Endothelial cell of umbilical vein (primary cell): ENCODE measurements around the gene KCNH6. TPM values are rescaled to one million over a fixed set of nuclear protein-coding genes. Genes with fewer than 3 reads are reported as not detected.

Experiments used
- BruUV-seq: library from RNA; stranded (reverse); fragments of 400-500 nt; replicated peaks from 2 replicates; lab custom pipeline; 2021; lab: Mats Ljungman, UMichigan
- CTCF ChIA-PET: fragments of 300-600, 350-600 bp; sonication (Branson Sonifier 250); formaldehyde crosslinking; loops from one replicate; lab custom pipeline; 2021; ENCODE audit warnings: antibody characterized with exemption, inconsistent platforms; lab: Charles Lee
- POLR2A ChIA-PET: fragments of 300-600, 350-600 bp; sonication (Branson Sonifier 250); formaldehyde crosslinking; loops from one replicate; lab custom pipeline; 2021; ENCODE audit warnings: antibody characterized with exemption, inconsistent platforms; lab: Charles Lee
- DNase-seq: peaks from one replicate; pipeline ENCODE4 v3.0.0-alpha.2; 2011; ENCODE audit warnings: low read depth, low spot score
- FAIRE-seq: peaks from 2 replicates; lab custom pipeline; 2011; peaks lifted over from hg19 to GRCh38; lab: Jason Lieb, UNC
- H2AFZ ChIP-seq: 2 replicates; pipeline ENCODE4 v1.6.0; 2012; ENCODE audit warnings: low read depth, low read length, control low read depth, inconsistent platforms
- H3K27ac ChIP-seq: 2 replicates; pipeline ENCODE4 v1.5.1; 2011; ENCODE audit warnings: low read depth, mild to moderate bottlenecking, control low read depth, low read length, moderate library complexity; ENCODE audit not compliant: insufficient read depth
- H3K27me3 ChIP-seq, 2 experiments: 2 replicates each; pipeline versions ENCODE4 v1.6.0 to v1.6.1; 2011; ENCODE audit warnings: low read length in 2 of 2, mixed read lengths in 1 of 2; ENCODE audit not compliant: control insufficient read depth in 2 of 2, insufficient read depth in 2 of 2
- H3K36me3 ChIP-seq, 2 experiments: 2 replicates in 1 of 2; 3 replicates in 1 of 2; pipeline ENCODE4 v1.5.1; 2011; ENCODE audit warnings: low read length in 2 of 2, mild to moderate bottlenecking in 1 of 2, moderate library complexity in 1 of 2; ENCODE audit not compliant: control insufficient read depth in 2 of 2, insufficient read depth in 2 of 2; ENCODE audit errors: extremely low read depth in 1 of 2
- H3K4me1 ChIP-seq: 3 replicates; pipeline ENCODE4 v1.5.1; 2011; ENCODE audit warnings: mild to moderate bottlenecking, low read length; ENCODE audit not compliant: control insufficient read depth, insufficient read depth; ENCODE audit errors: extremely low read depth
- H3K4me2 ChIP-seq: 2 replicates; pipeline ENCODE4 v1.6.1; 2011; ENCODE audit warnings: low read length, control low read depth, mixed read lengths; ENCODE audit not compliant: insufficient read depth
- H3K4me3 ChIP-seq, 3 experiments: fragments of 200-600 bp in 1 of 3; sonication (generic), shearing (Covaris generic) in 1 of 3; replicated peaks in 1 of 3; 2 replicates each; pipeline ENCODE4 v1.5.1; 2011 to 2016; ENCODE audit warnings: control low read depth in 3 of 3, low read length in 3 of 3, mild to moderate bottlenecking in 2 of 3, inconsistent platforms in 1 of 3, low read depth in 1 of 3, moderate library complexity in 1 of 3; ENCODE audit not compliant: insufficient read depth in 1 of 3
- H3K79me2 ChIP-seq: 2 replicates; pipeline ENCODE4 v1.6.0; 2012; ENCODE audit warnings: low read length, inconsistent platforms; ENCODE audit not compliant: control insufficient read depth, insufficient read depth
- H3K9ac ChIP-seq: replicated peaks from 2 replicates; pipeline ENCODE3; 2011; ENCODE audit warnings: low read length, control low read depth; ENCODE audit not compliant: insufficient read depth; ENCODE audit errors: extremely low read depth
- H3K9me1 ChIP-seq: replicated peaks from 3 replicates; pipeline ENCODE4 v1.6.0; 2011; ENCODE audit warnings: mild to moderate bottlenecking, low read length; ENCODE audit not compliant: control insufficient read depth, insufficient read depth; ENCODE audit errors: extremely low read depth
- H3K9me3 ChIP-seq: replicated peaks from 2 replicates; pipeline ENCODE4 v1.5.1; 2012; ENCODE audit warnings: low read length, inconsistent platforms; ENCODE audit not compliant: control insufficient read depth, insufficient read depth
- H4K20me1 ChIP-seq: replicated peaks from 2 replicates; pipeline ENCODE3; 2011; ENCODE audit warnings: mild to moderate bottlenecking, low read length; ENCODE audit not compliant: control insufficient read depth, insufficient read depth; ENCODE audit errors: extremely low read depth
- EZH2 ChIP-seq: IDR thresholded peaks from 2 replicates; pipeline ENCODE4 v1.6.1; 2012; ENCODE audit warnings: borderline replicate concordance, low read depth, mild to moderate bottlenecking, moderate library complexity, low read length, inconsistent platforms; ENCODE audit not compliant: severe bottlenecking
- FOS ChIP-seq: IDR thresholded peaks from 2 replicates; pipeline ENCODE4 v1.6.1; 2011; ENCODE audit warnings: mild to moderate bottlenecking, low read length, moderate library complexity, borderline replicate concordance; ENCODE audit not compliant: insufficient read depth
- GATA2 ChIP-seq: IDR thresholded peaks from 2 replicates; pipeline ENCODE4 v1.7.0; 2011; ENCODE audit warnings: low read depth, mild to moderate bottlenecking, moderate library complexity, mixed read lengths, low read length; ENCODE audit not compliant: insufficient read length, insufficient read depth
- JUN ChIP-seq: IDR thresholded peaks from 2 replicates; pipeline ENCODE4 v1.6.1; 2011; ENCODE audit warnings: borderline replicate concordance, low read depth; ENCODE audit not compliant: insufficient read length, insufficient read depth
- MYC ChIP-seq: IDR thresholded peaks from one replicate; pipeline ENCODE4 v1.6.1; 2011; ENCODE audit warnings: mild to moderate bottlenecking, low read depth, low read length
- POLR2AphosphoS5 ChIP-seq: IDR thresholded peaks from 2 replicates; pipeline ENCODE4 v1.6.1; 2012; ENCODE audit warnings: low read depth, mild to moderate bottlenecking, control low read depth, low read length, moderate library complexity; ENCODE audit not compliant: insufficient read depth
- dilution Hi-C: fragments of 300-500 bp; cut with MboI; formaldehyde crosslinking; loops from one replicate; pipeline ENCODE4 v1.15.0; 2019; ENCODE audit warnings: low sequenced_read_pairs; ENCODE audit not compliant: extremely low pct_ligation_motif_present
- intact Hi-C: fragments of 100-400 bp; cut with micrococcal nuclease; formaldehyde crosslinking; loops from one replicate; pipeline ENCODE4 v1.10.0; 2022
- polyA plus RNA-seq, 4 experiments: library from polyadenylated mRNA; depleted of rRNA in 3 of 4; stranded (reverse) in 3 of 4; unstranded in 1 of 4; fragments of >200 nt; gene quantifications; 2 replicates each; pipeline versions ENCODE4 v1.2.1 to v1.2.3, GENCODE V29; 2011 to 2012; ENCODE audit warnings: missing spikeins in 1 of 4
- total RNA-seq: library from RNA; stranded (reverse); gene quantifications from 2 replicates; pipeline ENCODE4 v1.2.3, GENCODE V29; 2021

The KCNH6 gene
- total and polyA plus RNA-seq, 2 donors (not counting 3 experiments of a cell fraction or from before 2014, with no cell fraction given), result 0.07 TPM; not detected in 1

- TF ChIP-seq EZH2, result no peak
- no peak for TF ChIP-seq FOS
- TF ChIP-seq JUN, result no peak
- TF ChIP-seq MYC, result no peak
- TF ChIP-seq GATA2, result no peak
- no peak for TF ChIP-seq POLR2AphosphoS5
- dilution Hi-C loops, result no loop called here
- CTCF ChIA-PET, result interaction anchor here (11.1 kb wide), 1 partner anchor 53 kb away, joined by 540 read pairs; no protein-coding TSS in a partner anchor
Observed at GRCh38 chr17:63483038-63483437, 40.1 kb upstream of the KCNH6 start.

More at GRCh38 chr17:63483038-63483437, 40.1 kb upstream of the KCNH6 start:
- Histone ChIP-seq H2AFZ (no peak overlapping the region), H3K9me3 (no peaks in the 10 kb centered on the region), H3K27ac (no peak overlapping the region), H4K20me1 (no peaks in the 10 kb centered on the region), H3K9me1 (no peaks in the 10 kb centered on the region), H3K9ac (no peak overlapping the region), H3K79me2 (no peaks in the 10 kb centered on the region), H3K4me2 (no peak overlapping the region), H3K4me3 (no peak overlapping the region), H3K4me1 (peaks cover 5% of the 10 kb centered on the region), H3K27me3 (no peaks in the 10 kb centered on the region), H3K36me3 (peaks cover 0 to 64% of the 10 kb centered on the region in 2 experiments)
- DNase-seq (no peak), FAIRE-seq (no peak)
- POLR2A ChIA-PET, result interaction anchor here (0.6 kb wide), 1 partner anchor 14 kb away, joined by 5 read pairs; no protein-coding TSS in a partner anchor
- BruUV-seq, result no TSS peak
- intact Hi-C loops, result no loop called here
